Nucleus accumbens (tissue), 56 donors: Measurements from ENCODE around the gene CHMP2A.

ENCODE experiments used
- DNase-seq, 56 donors: peaks; one replicate each; lab custom pipeline; 2025; lab: John Stamatoyannopoulos, UW

CHMP2A gene

DNA sequence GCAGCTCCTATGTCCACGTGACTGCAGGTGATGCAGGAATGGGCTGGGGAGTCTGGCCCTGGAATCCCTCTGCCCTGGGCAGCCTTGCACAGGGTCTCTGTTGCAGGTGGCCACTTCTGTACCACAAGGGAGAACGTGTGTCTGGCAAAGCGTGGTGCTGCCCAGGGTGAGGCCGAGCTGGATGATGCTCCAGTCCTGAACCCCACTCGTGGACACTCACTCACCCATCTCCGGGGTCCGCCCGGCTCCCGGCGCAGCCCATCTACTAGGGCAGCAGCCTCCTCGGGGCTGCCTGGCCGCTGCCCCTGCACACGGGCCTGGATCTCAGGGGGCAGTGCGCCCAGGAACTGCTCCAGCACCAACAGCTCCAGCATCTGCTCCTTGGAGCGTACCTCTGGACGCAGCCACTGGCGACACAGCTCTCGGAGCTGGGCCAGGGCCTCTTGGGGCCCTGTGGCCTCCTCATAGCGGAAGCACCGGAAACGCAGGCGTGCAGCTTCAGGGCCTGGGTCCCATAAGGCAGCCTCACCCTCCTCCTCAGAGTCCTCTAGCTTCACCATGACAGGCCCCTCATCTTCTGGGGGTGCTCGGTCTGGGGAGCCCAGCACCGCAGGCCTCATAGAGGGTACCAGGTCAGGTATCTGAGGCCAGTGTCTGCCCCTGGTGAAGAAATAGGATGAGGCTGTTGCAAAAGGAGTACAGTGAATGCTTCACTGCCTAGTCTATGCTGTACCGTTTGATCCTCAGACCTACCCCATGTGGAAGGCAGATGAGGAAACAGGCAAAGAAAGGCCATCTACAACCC lies 16.1 kb upstream of the CHMP2A start:
- no peak for DNase-seq

- DNase-seq = no peak
Measured at GRCh38 chr19:58569943-58570670, 15.2 kb upstream of the CHMP2A start.

- DNase-seq = no peak
Measured at GRCh38 chr19:58569191-58569942, 14.5 kb upstream of the CHMP2A start.

DNA sequence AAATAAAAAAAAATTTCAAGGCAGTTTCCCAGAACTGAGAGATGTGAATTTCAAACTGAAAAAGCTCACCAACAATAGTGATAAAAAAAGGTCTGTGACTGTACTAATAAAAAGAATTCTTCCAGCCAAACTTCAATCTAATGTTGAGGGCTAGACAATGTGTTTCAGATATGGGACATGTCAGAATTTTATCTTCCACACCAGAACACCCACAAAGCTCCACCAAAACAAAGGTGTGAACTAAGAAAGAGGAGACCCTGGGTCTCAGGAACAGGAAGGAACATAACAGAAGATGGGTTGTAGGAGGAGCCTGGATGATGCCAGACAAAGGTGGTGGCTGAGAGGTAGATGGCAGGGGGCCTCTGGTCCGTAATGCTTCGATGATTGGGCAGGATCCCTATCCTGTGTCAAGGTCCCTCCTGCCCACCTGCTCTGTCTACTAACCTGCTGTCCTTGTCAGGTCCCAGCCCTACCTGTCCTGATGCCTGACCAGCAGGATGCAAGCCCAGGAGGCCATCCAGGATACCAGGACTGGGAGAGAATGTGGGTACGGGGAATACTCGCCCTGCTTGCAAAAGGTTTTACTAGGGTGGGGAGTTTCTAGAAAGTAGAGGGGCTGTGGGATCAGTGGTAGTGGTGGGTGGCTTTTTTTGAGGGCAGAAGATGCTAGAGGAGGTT lies 13.7 kb upstream of the CHMP2A start:
- DNase-seq = no peak

GRCh38 chr19:58566989-58567388 lies 12.1 kb upstream of the CHMP2A start:
- DNase-seq = no peak

DNA sequence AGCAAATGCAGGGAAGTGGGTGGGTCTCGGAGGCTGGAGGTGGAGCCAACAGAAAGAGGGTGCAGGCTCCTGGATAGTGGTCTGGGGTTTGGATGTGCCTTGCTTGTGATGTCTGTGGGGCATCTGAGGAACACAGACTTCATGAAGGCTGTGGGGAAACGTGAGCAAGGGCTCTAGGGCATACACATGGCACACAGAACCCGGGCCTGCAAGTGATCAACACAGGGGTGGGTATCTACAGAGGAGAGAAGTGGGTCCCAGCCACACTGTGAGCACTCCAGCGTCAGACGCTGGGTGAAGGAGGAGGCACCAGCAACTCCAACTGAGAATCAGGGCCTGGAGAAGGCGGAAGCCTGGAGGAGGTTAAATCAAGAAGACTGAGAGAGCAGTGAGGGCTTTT lies 8.9 kb upstream of the CHMP2A start:
- no peak for DNase-seq

DNA sequence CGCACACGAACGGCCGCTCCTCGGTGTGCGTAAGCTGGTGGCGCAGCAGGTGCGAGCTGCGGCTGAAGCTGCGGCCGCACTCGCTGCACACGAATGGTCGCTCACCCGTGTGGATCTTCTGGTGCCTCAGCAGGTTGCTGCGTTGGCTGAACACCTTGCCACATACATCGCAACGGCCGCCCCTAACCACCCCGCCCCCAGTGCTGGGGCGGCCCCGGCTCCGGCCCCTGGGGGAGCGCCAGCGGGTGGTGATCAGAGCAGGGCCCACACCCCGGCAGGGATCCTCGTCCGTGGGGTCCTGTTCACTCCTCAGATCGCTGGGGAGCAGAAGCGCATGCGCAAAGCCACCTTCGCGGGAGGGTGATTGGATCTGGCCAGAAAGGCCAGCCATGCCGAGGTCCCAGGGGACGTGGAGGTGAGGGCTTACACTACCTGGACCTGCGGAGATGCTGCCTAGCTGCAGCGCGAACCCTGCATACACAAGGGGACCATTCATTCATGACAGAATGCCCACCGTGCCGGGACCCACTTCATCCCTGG lies 8.2 kb upstream of the CHMP2A start:
- no peak for DNase-seq

GRCh38 chr19:58562122-58563033 lies 7.5 kb upstream of the CHMP2A start:
- no peak for DNase-seq

- DNase-seq = no peak
Measured at GRCh38 chr19:58561373-58562121, 6.6 kb upstream of the CHMP2A start.

DNA sequence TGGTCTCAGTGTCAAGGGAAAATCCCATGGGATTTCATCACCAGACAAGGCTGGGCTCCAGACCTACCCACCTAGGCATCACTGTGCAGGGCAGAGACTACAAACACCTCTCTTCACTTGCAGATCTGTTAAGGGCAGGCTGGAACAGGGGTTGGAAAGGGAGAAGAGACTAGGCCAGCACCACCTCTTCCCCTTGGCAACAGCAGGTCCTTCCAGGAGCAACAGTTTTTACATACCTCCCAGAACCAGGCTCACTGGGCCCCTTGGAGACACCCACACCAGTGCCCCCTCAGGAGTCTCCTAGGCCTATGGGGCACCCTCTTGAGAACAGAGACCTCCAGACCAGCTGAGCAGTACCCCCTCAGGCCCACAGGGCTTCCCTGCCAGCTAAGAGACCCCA lies 6.0 kb upstream of the CHMP2A start:
- DNase-seq = no peak

DNA sequence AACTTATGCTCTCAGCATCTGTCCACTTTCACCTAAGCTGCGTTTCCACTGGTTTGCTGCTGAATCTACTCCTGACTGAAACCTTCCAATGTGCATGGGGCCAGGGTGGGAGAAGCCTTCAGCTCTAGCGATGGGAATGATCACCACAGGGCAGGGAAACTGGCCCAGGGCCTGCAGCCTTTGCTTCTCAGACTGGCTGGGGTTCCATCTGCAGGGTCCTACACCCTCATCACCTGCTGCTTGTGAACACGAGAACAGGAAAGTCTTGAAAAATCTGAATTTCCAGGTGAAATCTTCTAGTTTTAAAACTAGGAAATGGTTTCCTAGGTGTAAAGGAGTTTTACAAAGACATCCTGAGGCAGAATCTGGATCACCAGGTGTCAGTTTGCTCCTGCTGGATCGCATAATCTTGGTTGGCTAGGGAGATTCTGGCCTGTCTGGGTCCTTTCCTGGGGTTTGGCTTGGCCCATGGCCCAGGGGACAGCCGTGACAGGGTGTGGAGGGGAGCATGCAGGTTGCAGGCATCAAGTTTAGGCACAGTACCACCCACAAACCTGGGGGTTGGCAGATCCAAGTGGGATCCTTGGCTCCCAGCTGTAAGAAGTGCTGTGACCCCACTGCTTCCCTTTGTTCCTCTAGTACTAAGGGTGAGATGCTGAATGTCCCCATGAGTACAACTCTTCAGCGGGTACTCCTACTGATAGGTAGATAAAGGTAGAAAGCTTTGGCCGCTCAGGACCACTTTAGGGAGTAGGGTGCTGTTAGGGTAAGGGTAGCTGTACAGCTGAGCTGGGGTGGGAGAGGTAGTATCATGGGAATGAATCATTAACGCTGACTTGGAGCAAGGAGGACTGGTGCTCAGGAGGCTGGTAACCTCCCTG lies 5.3 kb upstream of the CHMP2A start:
- DNase-seq = no peak

- DNase-seq = no peak
Measured at GRCh38 chr19:58559275-58560006, 4.5 kb upstream of the CHMP2A start.

DNA sequence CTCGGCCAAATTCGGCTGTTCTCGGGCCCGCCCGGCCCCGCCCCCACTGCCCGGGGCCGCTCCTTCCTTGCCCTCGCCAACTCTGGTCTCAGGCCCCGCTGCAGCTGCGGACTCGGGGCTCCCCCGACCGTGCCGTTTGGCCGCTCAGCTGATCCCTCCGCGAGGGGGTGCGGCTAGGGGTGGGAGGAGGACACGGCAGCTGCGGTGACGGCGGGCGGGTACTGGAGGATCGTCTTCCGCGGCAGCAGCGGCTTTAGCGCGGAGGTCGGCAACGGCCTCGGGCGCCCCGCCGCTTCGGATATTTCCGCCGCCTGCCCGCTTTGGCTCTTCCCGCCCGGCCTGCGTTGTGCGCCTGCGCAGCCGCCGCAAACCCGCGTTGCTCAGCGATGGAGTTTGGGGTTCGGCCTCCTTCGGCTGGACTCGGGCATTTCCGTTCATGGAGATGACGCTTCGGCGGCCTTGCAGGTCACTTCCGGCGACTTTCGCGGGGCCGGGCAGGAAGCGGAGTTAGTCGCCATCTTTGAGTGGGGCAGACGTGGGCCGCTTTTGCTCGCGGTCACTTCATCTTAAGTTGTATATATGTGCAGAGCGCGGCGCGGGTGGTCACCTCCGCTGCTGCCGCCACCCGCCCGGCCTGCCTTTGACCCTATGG lies 3.8 kb upstream of the CHMP2A start:
- DNase-seq = no peak

DNA sequence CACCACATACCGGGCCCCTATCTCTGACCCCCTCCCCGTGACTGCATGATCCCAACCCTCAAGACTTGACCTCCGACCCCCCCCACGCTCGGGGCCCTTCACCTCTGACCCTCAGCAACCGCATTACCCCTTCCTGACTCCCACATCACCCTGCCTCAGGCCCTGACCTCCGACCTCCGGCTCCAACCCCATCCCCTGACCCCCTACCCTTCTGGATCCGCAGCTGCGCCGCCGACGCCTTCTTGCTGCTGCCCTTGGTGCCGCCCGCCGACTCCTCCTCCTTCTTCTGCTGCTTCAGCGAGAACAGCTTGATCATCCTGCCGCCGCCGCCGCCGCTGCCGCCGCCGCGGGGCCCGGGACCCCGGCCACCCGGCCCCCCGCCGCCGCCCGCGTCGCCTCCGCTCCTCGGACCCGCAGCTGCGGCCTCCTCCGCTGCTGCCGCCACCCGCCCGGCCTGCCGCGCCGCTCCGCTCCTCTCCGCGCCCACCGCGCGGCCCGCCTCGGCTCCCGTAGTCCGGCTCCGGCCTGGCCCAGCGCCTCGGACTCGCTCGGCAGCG lies 3.2 kb upstream of the CHMP2A start, which contains the start of gene UBE2M:
UBE2M (minus strand) TSS at position 546 of the 557 bp plus-strand sequence; CDS start at position 316, 230 bp downstream.
- DNase-seq = no peak

DNA sequence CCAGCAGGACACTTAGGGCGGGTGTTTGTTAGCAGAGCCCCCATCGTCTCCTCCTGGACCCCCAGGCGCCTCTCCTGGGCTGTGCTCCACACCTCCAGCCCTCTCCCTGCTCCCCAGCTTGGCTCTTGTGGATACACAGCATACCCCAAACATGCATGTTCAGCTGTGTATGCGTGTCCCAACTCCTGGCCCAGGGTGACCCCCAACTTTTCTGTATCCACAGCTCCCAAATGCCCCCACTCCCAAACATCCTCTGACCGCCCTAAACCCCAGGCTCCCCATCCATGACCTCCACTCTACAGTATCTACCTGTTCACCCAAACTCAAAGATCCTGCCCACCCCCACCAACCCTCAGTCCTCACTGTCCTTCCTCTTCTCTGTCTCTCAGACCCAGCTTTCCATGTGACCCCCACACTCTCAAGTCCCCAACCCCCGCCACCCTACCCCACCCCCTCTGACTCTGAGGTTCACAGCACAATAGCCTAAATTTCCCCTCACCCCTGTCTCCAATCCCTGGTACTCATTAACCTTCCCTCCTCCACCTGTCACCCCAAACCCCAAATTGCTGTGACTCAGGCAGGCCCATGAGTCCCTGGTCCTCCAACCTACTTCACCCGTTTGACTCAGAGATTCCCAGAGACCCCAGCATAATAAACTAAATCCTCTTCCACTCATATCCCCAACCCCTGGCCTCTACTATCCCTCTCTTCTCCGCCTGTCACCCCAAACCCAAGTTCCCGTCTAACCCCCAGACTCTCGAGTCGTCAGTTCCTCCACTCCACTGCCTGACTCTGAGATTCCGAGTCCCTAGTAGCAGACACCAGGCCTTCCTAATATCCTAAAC lies 2.5 kb upstream of the CHMP2A start:
- DNase-seq = no peak
